ENCODE results near the gene LYRM7.

Gene LYRM7

DNA sequence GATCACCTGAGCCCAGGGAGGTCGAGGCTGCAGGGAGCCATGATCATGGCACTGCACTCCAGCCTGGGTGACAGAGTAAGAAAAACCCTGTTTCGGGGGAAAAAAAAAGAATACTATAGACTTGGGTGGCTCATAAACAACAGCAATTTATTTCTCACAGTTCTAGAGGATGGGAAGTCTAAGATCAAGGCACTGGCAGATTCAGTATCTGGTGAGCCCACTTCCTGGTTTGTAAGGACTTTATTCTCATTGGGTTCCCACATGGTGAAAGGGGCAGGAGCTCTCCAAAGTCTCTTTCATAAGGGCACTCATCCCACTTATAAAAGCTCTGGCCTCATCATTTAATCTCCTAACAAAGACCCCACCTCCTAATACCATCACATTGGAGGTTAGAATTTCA is 14.4 kb upstream of the LYRM7 start:
- no peaks in the 10 kb centered on the region for H3K9me3 ChIP-seq (ENCODE audit: control insufficient read depth, low read length)
- no peaks in the 10 kb centered on the region for H3K27me3 ChIP-seq (replicated peaks; ENCODE audit: control insufficient read depth, insufficient read depth, low read length)
- H3K36me3 ChIP-seq (ENCODE audit: control insufficient read depth, insufficient read depth, low read length, severe bottlenecking) = peaks cover 33% of the 10 kb centered on the region
- H3K9ac ChIP-seq (ENCODE audit: low read length) = no peak overlapping the region
- DNase-seq (ENCODE audit: low read depth) = no peak
- no peaks in the 10 kb centered on the region for H3K4me1 ChIP-seq (ENCODE audit: control insufficient read depth, insufficient read depth, low read length)
- no peak overlapping the region for H3K4me3 ChIP-seq (ENCODE audit: low read length)

- Histone ChIP-seq H3K4me1 (ENCODE audit: control insufficient read depth, insufficient read depth, low read length) (no peaks in the 10 kb centered on the region), H3K4me3 (ENCODE audit: low read length) (no peak overlapping the region), H3K27me3 (replicated peaks; ENCODE audit: control insufficient read depth, insufficient read depth, low read length) (no peaks in the 10 kb centered on the region), H3K9me3 (ENCODE audit: control insufficient read depth, low read length) (no peaks in the 10 kb centered on the region), H3K36me3 (ENCODE audit: control insufficient read depth, insufficient read depth, low read length, severe bottlenecking) (peaks cover 38% of the 10 kb centered on the region), H3K9ac (ENCODE audit: low read length) (no peak overlapping the region)
- no peak for DNase-seq (ENCODE audit: low read depth)
Observed at GRCh38 chr5:131156957-131157356, 13.8 kb upstream of the LYRM7 start.

GRCh38 chr5:131160134-131160533 is 10.6 kb upstream of the LYRM7 start:
- Histone ChIP-seq H3K4me3 (ENCODE audit: low read length) (no peak overlapping the region), H3K9ac (ENCODE audit: low read length) (no peak overlapping the region), H3K27me3 (replicated peaks; ENCODE audit: control insufficient read depth, insufficient read depth, low read length) (no peaks in the 10 kb centered on the region), H3K36me3 (ENCODE audit: control insufficient read depth, insufficient read depth, low read length, severe bottlenecking) (peaks cover 46% of the 10 kb centered on the region), H3K4me1 (ENCODE audit: control insufficient read depth, insufficient read depth, low read length) (peaks cover 7% of the 10 kb centered on the region), H3K9me3 (ENCODE audit: control insufficient read depth, low read length) (no peaks in the 10 kb centered on the region)
- no peak for DNase-seq (ENCODE audit: low read depth)

GRCh38 chr5:131163276-131164119 is 7.2 kb upstream of the LYRM7 start:
- Histone ChIP-seq H3K9me3 (ENCODE audit: control insufficient read depth, low read length) (no peaks in the 10 kb centered on the region), H3K36me3 (ENCODE audit: control insufficient read depth, insufficient read depth, low read length, severe bottlenecking) (peaks cover 42% of the 10 kb centered on the region), H3K27me3 (replicated peaks; ENCODE audit: control insufficient read depth, insufficient read depth, low read length) (no peaks in the 10 kb centered on the region), H3K9ac (ENCODE audit: low read length) (peak overlapping the region; percentile 97), H3K4me3 (ENCODE audit: low read length) (peak overlapping the region; percentile 90), H3K4me1 (ENCODE audit: control insufficient read depth, insufficient read depth, low read length) (peaks cover 12% of the 10 kb centered on the region)
- DNase-seq (ENCODE audit: low read depth) = peak; percentile 56

DNA sequence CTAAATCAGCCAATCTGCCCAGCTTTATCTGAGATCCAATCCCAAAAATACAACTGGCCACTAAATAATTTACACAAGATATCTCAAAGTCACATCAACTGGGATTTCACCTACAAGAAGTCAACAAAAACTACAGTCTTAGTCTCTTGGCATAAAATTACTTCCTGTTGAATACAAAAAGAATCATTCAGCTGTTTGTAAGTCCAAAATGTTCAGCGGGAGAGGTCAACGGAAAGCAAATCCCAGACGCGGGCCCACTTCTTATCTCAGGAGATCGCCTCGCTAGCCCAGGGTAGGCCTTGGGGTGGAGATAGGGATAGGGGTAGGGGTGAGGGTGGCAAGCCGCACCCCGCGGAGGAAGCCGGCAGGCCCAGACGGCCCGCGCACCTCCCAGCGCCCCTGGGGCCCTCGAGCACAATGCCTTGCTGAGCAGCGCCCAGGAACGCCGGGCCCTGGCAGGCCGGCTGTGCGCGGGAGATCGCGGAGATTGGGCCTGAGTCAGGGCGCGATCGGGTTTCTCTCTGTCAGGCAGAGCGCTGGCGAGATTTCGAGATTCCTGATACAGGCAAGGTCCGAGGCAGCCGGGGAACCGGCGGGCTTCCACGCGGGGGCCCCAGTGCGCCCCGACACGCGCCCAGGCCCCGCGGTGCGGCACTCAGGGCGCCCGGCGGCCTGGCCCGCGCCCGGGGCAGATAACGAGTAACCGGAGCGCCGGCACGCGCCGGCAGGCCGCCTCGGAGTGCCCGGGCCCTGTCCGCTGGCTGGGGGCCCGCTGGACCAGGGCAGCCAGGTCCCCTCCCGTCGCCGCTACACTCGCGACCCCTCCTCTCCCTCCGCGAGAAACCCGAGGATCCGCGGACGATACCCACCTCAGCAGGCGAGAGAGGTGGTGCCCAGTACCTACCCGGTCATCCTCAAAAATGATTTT is 6.3 kb upstream of the LYRM7 start:
- H3K9ac ChIP-seq (ENCODE audit: low read length) = peak overlapping the region; percentile 97
- no peaks in the 10 kb centered on the region for H3K27me3 ChIP-seq (replicated peaks; ENCODE audit: control insufficient read depth, insufficient read depth, low read length)
- H3K36me3 ChIP-seq (ENCODE audit: control insufficient read depth, insufficient read depth, low read length, severe bottlenecking) = peaks cover 32% of the 10 kb centered on the region
- no peaks in the 10 kb centered on the region for H3K9me3 ChIP-seq (ENCODE audit: control insufficient read depth, low read length)
- peaks cover 12% of the 10 kb centered on the region for H3K4me1 ChIP-seq (ENCODE audit: control insufficient read depth, insufficient read depth, low read length)
- H3K4me3 ChIP-seq (ENCODE audit: low read length) = peak overlapping the region; percentile 90
- peak; percentile 94 for DNase-seq (ENCODE audit: low read depth)

DNA sequence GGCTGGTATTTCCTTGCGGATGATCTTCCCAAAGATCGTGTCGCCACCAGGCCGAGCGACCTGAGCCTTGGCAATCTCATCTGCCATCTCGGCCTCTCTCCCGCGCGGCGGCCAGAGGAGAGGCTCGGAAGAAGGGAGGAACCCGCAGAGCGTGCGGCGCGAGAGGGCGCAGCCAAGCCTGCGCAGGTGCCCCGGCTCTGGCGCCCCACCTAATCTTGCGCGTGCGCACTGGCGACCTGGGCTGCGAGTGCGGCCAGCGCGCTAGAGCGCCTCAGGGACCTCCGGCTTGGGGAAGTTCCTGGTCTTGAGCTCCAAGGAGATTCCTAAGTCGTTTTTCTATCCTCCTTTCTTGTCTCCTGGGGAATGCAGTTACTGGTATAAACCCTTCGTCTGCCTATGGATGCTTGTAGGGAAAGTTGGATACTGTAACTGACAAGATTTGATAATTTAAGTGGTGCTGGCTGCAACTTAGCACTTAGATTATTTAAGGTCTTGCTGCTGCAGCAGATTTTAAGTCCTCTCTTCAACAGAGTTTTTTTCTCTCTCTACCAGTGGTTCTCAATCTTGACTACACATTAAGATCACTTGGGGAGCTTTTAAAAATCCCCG is 5.5 kb upstream of the LYRM7 start, which contains the start of gene HINT1:
TSS of gene HINT1 (minus strand) at position 138 of the 609 bp plus-strand sequence. CDS start at position 87, 51 bp downstream.
- Histone ChIP-seq H3K9ac (ENCODE audit: low read length) (peak within 1 kb of the TSS; percentile 97), H3K27me3 (replicated peaks; ENCODE audit: control insufficient read depth, insufficient read depth, low read length) (no peaks in the 10 kb centered on the region), H3K4me1 (ENCODE audit: control insufficient read depth, insufficient read depth, low read length) (peaks cover 15% of the 10 kb centered on the region), H3K9me3 (ENCODE audit: control insufficient read depth, low read length) (no peaks in the 10 kb centered on the region), H3K4me3 (ENCODE audit: low read length) (peak within 1 kb of the TSS; percentile 90), H3K36me3 (ENCODE audit: control insufficient read depth, insufficient read depth, low read length, severe bottlenecking) (peaks cover 25% of the 10 kb centered on the region)
- DNase-seq (ENCODE audit: low read depth) = peak; percentile 95

- Histone ChIP-seq H3K4me3 (ENCODE audit: low read length) (no peak overlapping the region), H3K4me1 (ENCODE audit: control insufficient read depth, insufficient read depth, low read length) (peaks cover 23% of the 10 kb centered on the region), H3K27me3 (replicated peaks; ENCODE audit: control insufficient read depth, insufficient read depth, low read length) (no peaks in the 10 kb centered on the region), H3K9me3 (ENCODE audit: control insufficient read depth, low read length) (no peaks in the 10 kb centered on the region), H3K9ac (ENCODE audit: low read length) (no peak overlapping the region), H3K36me3 (ENCODE audit: control insufficient read depth, insufficient read depth, low read length, severe bottlenecking) (peaks cover 1% of the 10 kb centered on the region)
- DNase-seq (ENCODE audit: low read depth) = no peak
Observed at GRCh38 chr5:131167615-131168014, 3.1 kb upstream of the LYRM7 start.

DNA sequence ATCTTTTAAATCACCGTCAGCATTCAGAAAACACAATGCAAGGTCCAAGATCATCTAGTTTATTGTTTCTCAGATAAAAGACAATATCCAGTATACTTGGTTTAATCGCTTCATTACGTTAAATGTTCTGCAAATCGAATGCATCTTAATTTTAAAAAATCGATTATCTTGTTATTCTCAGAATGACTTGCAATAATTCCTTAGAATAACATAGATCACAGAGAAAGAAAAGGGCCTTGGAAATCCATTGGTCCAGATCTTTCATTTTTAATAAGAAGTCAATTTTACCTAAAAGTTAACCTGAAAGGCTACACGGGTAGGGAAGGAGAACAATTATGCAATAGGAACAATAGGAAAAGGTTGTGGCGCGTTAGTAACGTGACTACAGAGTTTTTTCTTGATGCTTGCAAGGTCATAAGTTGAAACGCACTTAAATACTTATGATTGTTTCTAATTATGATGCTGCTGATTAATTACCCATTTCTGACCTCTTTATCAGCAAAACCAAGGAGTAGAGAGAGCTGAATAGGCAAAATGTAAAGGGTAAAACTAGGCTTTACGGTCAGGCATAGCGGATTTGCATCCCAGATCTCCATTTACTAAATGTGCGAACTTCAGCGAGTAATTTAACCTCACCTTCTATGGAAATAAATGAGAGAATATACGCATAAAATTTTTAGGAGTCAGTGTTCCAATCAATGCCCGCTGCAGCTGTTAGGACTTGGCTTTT is 769 bp upstream of the LYRM7 start:
- Histone ChIP-seq H3K4me1 (ENCODE audit: control insufficient read depth, insufficient read depth, low read length) (peaks cover 17% of the 10 kb centered on the region), H3K4me3 (ENCODE audit: low read length) (peak overlapping the region; percentile 92)
- DNase-seq (ENCODE audit: low read depth) = peak; percentile 4

DNA sequence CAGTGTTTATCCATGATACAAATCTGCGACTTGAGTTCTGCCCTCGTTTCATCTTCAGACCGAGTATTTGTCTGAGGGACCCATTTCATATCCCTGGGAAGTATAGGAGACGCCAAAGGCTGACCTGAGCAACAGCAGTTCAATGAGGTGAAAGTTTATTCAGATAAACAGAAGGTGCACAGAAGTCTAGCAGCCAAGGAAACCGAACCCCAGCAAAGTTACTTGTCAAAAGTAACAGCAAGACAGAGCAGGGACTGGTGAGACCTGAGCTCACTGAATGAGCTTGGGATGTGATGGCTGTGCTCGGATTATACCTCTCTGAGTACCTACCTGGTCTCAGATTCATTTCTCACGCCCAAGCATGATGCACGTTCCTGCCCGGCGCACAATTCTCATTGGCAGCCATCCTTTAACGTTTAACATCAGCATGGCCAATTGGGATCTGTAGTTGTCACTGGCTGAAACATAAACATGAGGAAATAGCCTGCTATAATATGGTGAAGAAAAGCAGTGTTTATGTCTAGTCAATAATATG is 599 bp downstream of the LYRM7 start:
- no peaks in the 10 kb centered on the region for H3K27me3 ChIP-seq (replicated peaks; ENCODE audit: control insufficient read depth, insufficient read depth, low read length)
- no peaks in the 10 kb centered on the region for H3K36me3 ChIP-seq (ENCODE audit: control insufficient read depth, insufficient read depth, low read length, severe bottlenecking)
- peak overlapping the region; percentile 92 for H3K4me3 ChIP-seq (ENCODE audit: low read length)
- peak overlapping the region; percentile 85 for H3K9ac ChIP-seq (ENCODE audit: low read length)
- peaks cover 12% of the 10 kb centered on the region for H3K4me1 ChIP-seq (ENCODE audit: control insufficient read depth, insufficient read depth, low read length)
- no peaks in the 10 kb centered on the region for H3K9me3 ChIP-seq (ENCODE audit: control insufficient read depth, low read length)
- peak; percentile 5 for DNase-seq (ENCODE audit: low read depth)

More for the DNA sequence above, 769 bp upstream of the LYRM7 start:
- no peaks in the 10 kb centered on the region for H3K9me3 ChIP-seq (ENCODE audit: control insufficient read depth, low read length)
- H3K9ac ChIP-seq (ENCODE audit: low read length) = peak overlapping the region; percentile 85
- H3K27me3 ChIP-seq (replicated peaks; ENCODE audit: control insufficient read depth, insufficient read depth, low read length) = no peaks in the 10 kb centered on the region
- no peaks in the 10 kb centered on the region for H3K36me3 ChIP-seq (ENCODE audit: control insufficient read depth, insufficient read depth, low read length, severe bottlenecking)

GRCh38 chr5:131180407-131180806 is 9.7 kb downstream of the LYRM7 start:
- Histone ChIP-seq H3K27me3 (replicated peaks; ENCODE audit: control insufficient read depth, insufficient read depth, low read length) (no peaks in the 10 kb centered on the region), H3K36me3 (ENCODE audit: control insufficient read depth, insufficient read depth, low read length, severe bottlenecking) (peaks cover 8% of the 10 kb centered on the region), H3K9me3 (ENCODE audit: control insufficient read depth, low read length) (no peaks in the 10 kb centered on the region), H3K4me3 (ENCODE audit: low read length) (no peak overlapping the region), H3K4me1 (ENCODE audit: control insufficient read depth, insufficient read depth, low read length) (no peaks in the 10 kb centered on the region), H3K9ac (ENCODE audit: low read length) (no peak overlapping the region)
- no peak for DNase-seq (ENCODE audit: low read depth)
